Osteoblast (primary cell): ENCODE data around the gene FAM20C. TPM values are rescaled to one million over a fixed set of nuclear protein-coding genes. Genes with fewer than 3 reads are reported as not detected.

Experiments used
- DNase-seq: peaks from one replicate; pipeline ENCODE4 v3.0.0; 2011; ENCODE audit warnings: low spot score, mixed read lengths; ENCODE audit not compliant: insufficient read length; ENCODE audit errors: missing footprints
- H2AFZ ChIP-seq: 2 replicates; pipeline ENCODE4 v1.6.0; 2011; ENCODE audit warnings: mild to moderate bottlenecking, low read length
- H3K27ac ChIP-seq: 2 replicates; pipeline ENCODE4 v1.5.1; 2011; ENCODE audit warnings: mild to moderate bottlenecking, low read depth, low read length, moderate library complexity
- H3K27me3 ChIP-seq: 2 replicates; pipeline ENCODE4 v1.6.0; 2012; ENCODE audit warnings: mild to moderate bottlenecking, control low read depth, inconsistent platforms, low read length, moderate library complexity; ENCODE audit not compliant: insufficient read depth
- H3K36me3 ChIP-seq: 2 replicates; pipeline ENCODE4 v1.5.1; 2011; ENCODE audit warnings: mild to moderate bottlenecking, low read length, control low read depth, moderate library complexity; ENCODE audit not compliant: insufficient read depth
- H3K4me1 ChIP-seq: 2 replicates; pipeline ENCODE4 v1.5.1; 2011; ENCODE audit warnings: mild to moderate bottlenecking, low read length, control low read depth, moderate library complexity; ENCODE audit not compliant: insufficient read depth
- H3K4me2 ChIP-seq: 2 replicates; pipeline ENCODE4 v1.6.0; 2011; ENCODE audit warnings: mild to moderate bottlenecking, low read length; ENCODE audit not compliant: insufficient read depth
- H3K4me3 ChIP-seq: fragments of 200-600 bp; sonication (generic); 3 replicates; pipeline ENCODE4 v1.5.1; 2012; ENCODE audit warnings: mild to moderate bottlenecking, low read length, inconsistent platforms; ENCODE audit not compliant: insufficient read depth
- H3K79me2 ChIP-seq: 2 replicates; pipeline ENCODE4 v1.6.0; 2012; ENCODE audit warnings: mild to moderate bottlenecking, low read length, control low read depth, inconsistent platforms; ENCODE audit not compliant: insufficient read depth
- H3K9me3 ChIP-seq: 2 replicates; pipeline ENCODE4 v1.5.1; 2011; ENCODE audit warnings: low read depth, low read length, control low read depth
- H4K20me1 ChIP-seq: 2 replicates; pipeline ENCODE4 v1.6.0; 2012; ENCODE audit warnings: mild to moderate bottlenecking, low read length, control low read depth; ENCODE audit not compliant: insufficient read depth
- CTCF ChIP-seq: IDR thresholded peaks from 2 replicates; pipeline ENCODE4 v1.5.1; 2011; ENCODE audit warnings: mild to moderate bottlenecking, low read depth, low read length, moderate library complexity; ENCODE audit errors: extremely low read depth
- total RNA-seq: library from RNA; depleted of rRNA; stranded (reverse); fragments of >200 nt; gene quantifications from 2 replicates; pipeline ENCODE4 v1.2.3, GENCODE V29; 2012

Gene FAM20C
- total RNA-seq, 1 donor: 46.0 TPM

DNA sequence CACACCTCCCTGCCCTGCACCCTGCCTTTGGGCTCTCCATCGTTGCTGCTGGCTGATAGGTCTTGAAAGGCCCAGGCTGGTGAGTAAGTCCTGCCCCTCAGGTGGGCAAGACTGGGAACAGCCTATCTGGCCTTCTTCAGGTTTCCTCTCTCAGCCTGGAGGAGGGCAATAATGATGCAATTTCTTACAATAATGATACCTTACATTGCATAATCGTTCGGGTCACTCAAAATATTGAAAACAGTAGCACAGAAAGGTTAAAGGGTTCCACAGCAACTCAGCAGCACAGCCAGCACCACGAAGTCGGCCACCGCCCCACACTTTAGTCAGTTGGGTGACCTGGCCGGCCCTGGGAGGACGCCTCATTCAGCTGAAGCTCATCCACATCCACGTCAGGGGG lies 16.0 kb upstream of the FAM20C start:
- Histone ChIP-seq H3K79me2 (no peaks in the 10 kb centered on the region), H4K20me1 (no peaks in the 10 kb centered on the region), H3K36me3 (no peaks in the 10 kb centered on the region), H3K4me1 (no peaks in the 10 kb centered on the region), H3K4me3 (no peak overlapping the region), H3K27me3 (peaks cover 29% of the 10 kb centered on the region), H3K27ac (no peak overlapping the region), H3K4me2 (no peak overlapping the region), H2AFZ (no peak overlapping the region), H3K9me3 (no peaks in the 10 kb centered on the region)
- no peak for DNase-seq
- TF ChIP-seq CTCF: no peak

GRCh38 chr7:176786-177459 lies 15.4 kb upstream of the FAM20C start:
- Histone ChIP-seq H3K27ac (no peak overlapping the region), H3K4me1 (no peaks in the 10 kb centered on the region), H4K20me1 (no peaks in the 10 kb centered on the region), H3K27me3 (peaks cover 29% of the 10 kb centered on the region), H2AFZ (no peak overlapping the region), H3K79me2 (no peaks in the 10 kb centered on the region), H3K4me3 (no peak overlapping the region), H3K36me3 (no peaks in the 10 kb centered on the region), H3K4me2 (no peak overlapping the region), H3K9me3 (no peaks in the 10 kb centered on the region)
- no peak for TF ChIP-seq CTCF
- DNase-seq: no peak

DNA sequence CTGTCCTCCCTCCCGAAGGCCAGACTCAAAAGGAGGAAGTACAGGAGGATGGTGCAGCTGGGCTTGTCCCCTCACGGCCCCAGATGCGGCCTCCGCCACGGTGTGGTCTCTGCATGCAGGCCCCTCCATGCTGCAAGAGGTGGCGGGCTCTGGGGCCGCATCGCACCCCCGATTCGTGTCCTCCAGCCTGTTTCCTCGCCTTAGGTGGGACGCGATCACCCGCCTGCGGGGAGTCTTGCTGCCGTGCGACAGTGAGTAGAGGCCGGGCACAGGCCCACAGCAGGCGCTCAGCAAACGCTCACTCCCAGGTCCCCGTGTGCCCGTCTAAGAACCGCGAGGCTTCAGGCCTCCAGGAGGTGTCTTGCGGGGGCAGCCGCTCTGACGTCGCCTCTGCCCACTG lies 13.9 kb upstream of the FAM20C start:
- H3K27ac ChIP-seq: no peak overlapping the region
- H3K4me3 ChIP-seq: no peak overlapping the region
- no peaks in the 10 kb centered on the region for H3K79me2 ChIP-seq
- no peak for DNase-seq
- no peak for TF ChIP-seq CTCF
- no peak overlapping the region for H3K4me2 ChIP-seq
- H3K27me3 ChIP-seq: peaks cover 34% of the 10 kb centered on the region
- no peaks in the 10 kb centered on the region for H4K20me1 ChIP-seq
- H3K4me1 ChIP-seq: no peaks in the 10 kb centered on the region
- no peaks in the 10 kb centered on the region for H3K36me3 ChIP-seq
- no peaks in the 10 kb centered on the region for H3K9me3 ChIP-seq
- no peak overlapping the region for H2AFZ ChIP-seq

GRCh38 chr7:179209-179681 lies 13.1 kb upstream of the FAM20C start:
- H3K4me2 ChIP-seq: peak overlapping the region; percentile 51
- H3K36me3 ChIP-seq: no peaks in the 10 kb centered on the region
- H2AFZ ChIP-seq: peak overlapping the region; percentile 86
- no peaks in the 10 kb centered on the region for H3K79me2 ChIP-seq
- TF ChIP-seq CTCF: no peak
- no peak overlapping the region for H3K4me3 ChIP-seq
- H3K9me3 ChIP-seq: no peaks in the 10 kb centered on the region
- H3K27ac ChIP-seq: no peak overlapping the region
- H3K4me1 ChIP-seq: peaks cover under 1% of the 10 kb centered on the region
- DNase-seq: peak; percentile 94
- H4K20me1 ChIP-seq: no peaks in the 10 kb centered on the region
- peaks cover 42% of the 10 kb centered on the region for H3K27me3 ChIP-seq
